Stimulated activated CD4-positive, alpha-beta T cell treated with anti-CD3 and anti-CD28 coated beads, TNF-alpha, amount 100 ng/mL, for 48 hours (primary cell): ENCODE results near the gene DAZAP2.
A peak's percentile ranks its signal among the peaks of the same experiment; 100 is the strongest.
"Not testable (repeated sequence)": the region's sequence is repeated elsewhere in the genome, so short reads cannot be mapped to it uniquely, and the experiment has no call there.

ENCODE experiments used
- DNase-seq, 3 donors: peaks; one replicate each; pipeline ENCODE4 v3.0.0-alpha.2; 2020; ENCODE audit warnings: low read depth in 3 of 3

Gene DAZAP2

GRCh38 chr12:51217133-51217967, 21.3 kb upstream of the DAZAP2 start:
- peak in 2 of 3 donors; percentile 17 to 30 for DNase-seq

GRCh38 chr12:51217968-51218606, 20.5 kb upstream of the DAZAP2 start, which contains the start of gene POU6F1:
Gene POU6F1 (minus strand): TSS chr12:51218062. CDS start chr12:51206836, 11,226 bp downstream.
- peak; percentile 24 to 63 (median 45) for DNase-seq

GRCh38 chr12:51218607-51219161, 19.9 kb upstream of the DAZAP2 start:
- DNase-seq = no peak

- no peak for DNase-seq
These were observed 19.3 kb upstream of the DAZAP2 start for GRCh38 chr12:51219322-51219721.

- DNase-seq = not testable (repeated sequence)
These were observed 18.8 kb upstream of the DAZAP2 start for GRCh38 chr12:51219857-51220256.

- DNase-seq = no peak
These were observed 16.2 kb upstream of the DAZAP2 start for GRCh38 chr12:51222461-51222860.

GRCh38 chr12:51224625-51225024, 14.0 kb upstream of the DAZAP2 start:
- no peak for DNase-seq

GRCh38 chr12:51225234-51225633, 13.4 kb upstream of the DAZAP2 start:
- DNase-seq = no peak

- DNase-seq = no peak
These were observed 12.9 kb upstream of the DAZAP2 start for GRCh38 chr12:51225771-51226170.

GRCh38 chr12:51227112-51227511, 11.5 kb upstream of the DAZAP2 start:
- not testable (repeated sequence) for DNase-seq

GRCh38 chr12:51227962-51228361, 10.7 kb upstream of the DAZAP2 start:
- no peak for DNase-seq

- no peak for DNase-seq
These were observed 9.4 kb upstream of the DAZAP2 start for GRCh38 chr12:51229116-51229809.

- no peak for DNase-seq
These were observed 6.0 kb upstream of the DAZAP2 start for GRCh38 chr12:51232642-51233041.

GRCh38 chr12:51234530-51234929, 4.1 kb upstream of the DAZAP2 start:
- no peak for DNase-seq

GRCh38 chr12:51238037-51238509, 553 bp upstream of the DAZAP2 start:
- DNase-seq = no peak

- DNase-seq = no peak
These were observed 2.3 kb downstream of the DAZAP2 start for GRCh38 chr12:51240971-51241370.

GRCh38 chr12:51242120-51242519, 3.5 kb downstream of the DAZAP2 start:
- no peak for DNase-seq

GRCh38 chr12:51242876-51243275, 4.2 kb downstream of the DAZAP2 start:
- no peak for DNase-seq

GRCh38 chr12:51244269-51244668, 5.6 kb downstream of the DAZAP2 start:
- no peak for DNase-seq

GRCh38 chr12:51245476-51246253, 7.0 kb downstream of the DAZAP2 start:
- DNase-seq = no peak

- no peak for DNase-seq
These were observed 7.7 kb downstream of the DAZAP2 start for GRCh38 chr12:51246254-51246853.
